Thyroid gland (tissue), 4 donors: ENCODE results near the gene SOCS7.

Experiments
- CTCF ChIP-seq, 6 experiments: fragments of 200-600 bp in 3 of 6; fragments of 450-650 bp in 3 of 6; sonication (generic) in 3 of 6; IDR thresholded peaks; one replicate each; pipeline ENCODE4 v1.5.1; 2016 to 2019; ENCODE audit warnings: antibody characterized with exemption in 6 of 6, mild to moderate bottlenecking in 2 of 6, inconsistent platforms in 1 of 6, moderate library complexity in 1 of 6
- POLR2A ChIP-seq, 2 donors: fragments of 450-650 bp; IDR thresholded peaks; one replicate each; pipeline ENCODE4 v1.6.1; 2017; ENCODE audit warnings: antibody characterized with exemption in 2 of 2, mild to moderate bottlenecking in 2 of 2, moderate library complexity in 1 of 2

- TF ChIP-seq CTCF (IDR thresholded peaks at IDR 0.05) (no peak), POLR2A (IDR thresholded peaks at IDR 0.05) (no peak)
Observed at GRCh38 chr17:38336838-38337237, 14.8 kb upstream of the SOCS7 start.
